H1 (cell line): ENCODE data around the gene UBR7.

Experiments
- CHD1 ChIP-seq: IDR thresholded peaks from 2 replicates; pipeline ENCODE4 v1.6.1; 2012; ENCODE audit warnings: low read depth, low read length, improper control_type of control experiment
- CTCF ChIP-seq, 3 experiments: IDR thresholded peaks; 1 replicate in 2 of 3; 2 replicates in 1 of 3; pipeline versions ENCODE4 v1.5.1 to v1.6.1; 2011; ENCODE audit warnings: low read length in 3 of 3, mild to moderate bottlenecking in 3 of 3, inconsistent platforms in 2 of 3, low read depth in 1 of 3, moderate library complexity in 1 of 3; ENCODE audit not compliant: insufficient read depth in 1 of 3; ENCODE audit errors: control extremely low read depth in 1 of 3
- SIX5 ChIP-seq: IDR thresholded peaks from 2 replicates; pipeline ENCODE4 v1.6.1; 2011; ENCODE audit warnings: mild to moderate bottlenecking, low read depth, low read length
- USF2 ChIP-seq: IDR thresholded peaks from 2 replicates; pipeline ENCODE4 v1.6.1; 2011; ENCODE audit warnings: low read length, improper control_type of control experiment
- YY1 ChIP-seq: IDR thresholded peaks from 2 replicates; pipeline ENCODE4 v1.6.1; 2011; ENCODE audit warnings: low read depth, mild to moderate bottlenecking, low read length

- TF ChIP-seq USF2 (no peak), YY1 (0 out of 2 replicates have a peak, but pooled peaks have one; percentile 2), SIX5 (no peak), CTCF (IDR thresholded peaks at IDR 0.05; ENCODE audit: control extremely low read depth in 1 of 3, insufficient read depth in 1 of 3, low read depth in 1 of 3, low read length in 3 of 3) (peak; percentile 18 to 45 (median 34); a peak in 3 of 4 replicates), CHD1 (no peak)
Observed at GRCh38 chr14:93184391-93185348, 22.4 kb upstream of the UBR7 start, which contains the start of the genes LYSET and MOAP1.
